GM12878 (cell line): ENCODE results near the gene RAPGEF4. TPM values are rescaled to one million over a fixed set of nuclear protein-coding genes. Genes with fewer than 3 reads are reported as not detected.

Experiments
- ATAC-seq: fragments of 200-7000 bp; cut with Tn5 transposase; 3 replicates; pipeline ENCODE4 v1.9.1; 2020; ENCODE audit warnings: mild to moderate bottlenecking, moderate library complexity
- BruUV-seq: library from RNA; stranded (reverse); fragments of 400-500 nt; replicated peaks from 2 replicates; lab custom pipeline; 2021; lab: Mats Ljungman, UMichigan
- CTCF ChIA-PET: fragments of 300-600 bp; sonication (Branson Sonifier 250); formaldehyde crosslinking; extraction: SDS; loops from one replicate; lab custom pipeline; 2021; ENCODE audit warnings: inconsistent platforms; lab: Yijun Ruan, JAX
- POLR2A ChIA-PET: fragments of 350-600 bp; formaldehyde crosslinking; extraction: SDS; loops from one replicate; lab custom pipeline; 2021; ENCODE audit warnings: inconsistent platforms; lab: Charles Lee
- RAD21 ChIA-PET: fragments of 300-600 bp; sonication (Branson Sonifier 250); formaldehyde crosslinking; loops from one replicate; lab custom pipeline; 2023; ENCODE audit warnings: antibody characterized with exemption; ENCODE audit not compliant: unreplicated experiment; lab: Charles Lee
- SMC1A ChIA-PET: fragments of 300-600 bp; sonication (Branson Sonifier 250); formaldehyde crosslinking; loops from one replicate; lab custom pipeline; 2023; ENCODE audit not compliant: unreplicated experiment, uncharacterized antibody; lab: Charles Lee
- DNase-seq: peaks from one replicate; pipeline ENCODE4 v3.0.0-alpha.2; 2011; ENCODE audit warnings: low read depth, low spot score
- FAIRE-seq: peaks from 3 replicates; lab custom pipeline; 2011; peaks lifted over from hg19 to GRCh38; lab: Jason Lieb, UNC
- H2AFZ ChIP-seq: 2 replicates; pipeline ENCODE4 v1.6.0; 2011; ENCODE audit warnings: low read depth, low read length, control low read depth; ENCODE audit not compliant: control insufficient read depth
- H3K27ac ChIP-seq: 2 replicates; pipeline ENCODE4 v1.5.1; 2011; ENCODE audit warnings: control low read depth; ENCODE audit not compliant: control insufficient read depth, insufficient read depth
- H3K27me3 ChIP-seq, 2 experiments: replicated peaks in 1 of 2; 2 replicates each; pipeline versions ENCODE4 v1.6.0 to v1.6.1; 2011; ENCODE audit warnings: low read length in 1 of 2; ENCODE audit not compliant: control insufficient read depth in 2 of 2, insufficient read depth in 2 of 2
- H3K36me3 ChIP-seq, 2 experiments: 2 replicates each; pipeline ENCODE4 v1.5.1; 2011; ENCODE audit warnings: low read length in 1 of 2; ENCODE audit not compliant: control insufficient read depth in 2 of 2, insufficient read depth in 2 of 2
- H3K4me1 ChIP-seq: 2 replicates; pipeline ENCODE4 v1.6.1; 2011; ENCODE audit warnings: mild to moderate bottlenecking, low read length, moderate library complexity, mixed read lengths; ENCODE audit not compliant: control insufficient read depth, insufficient read depth
- H3K4me2 ChIP-seq: 2 replicates; pipeline ENCODE4 v1.6.0; 2011; ENCODE audit warnings: control low read depth; ENCODE audit not compliant: control insufficient read depth, insufficient read depth
- H3K4me3 ChIP-seq: fragments of 200-600 bp; sonication (generic); 2 replicates; pipeline ENCODE4 v1.5.1; 2016
- H3K79me2 ChIP-seq: 2 replicates; pipeline ENCODE4 v1.6.0; 2011; ENCODE audit warnings: low read length; ENCODE audit not compliant: control insufficient read depth, insufficient read depth
- H3K9ac ChIP-seq: 2 replicates; pipeline ENCODE4 v1.8.0; 2011; ENCODE audit warnings: low read length, control low read depth, mixed read lengths; ENCODE audit not compliant: control insufficient read depth, insufficient read depth
- H3K9me3 ChIP-seq: replicated peaks from 3 replicates; pipeline ENCODE4 v1.5.1; 2011; ENCODE audit warnings: mild to moderate bottlenecking, low read length; ENCODE audit not compliant: control insufficient read depth, insufficient read depth
- H4K20me1 ChIP-seq: 2 replicates; pipeline ENCODE4 v1.6.0; 2011; ENCODE audit not compliant: control insufficient read depth, insufficient read depth
- CEBPZ ChIP-seq: fragments of 150-350 bp; IDR thresholded peaks from 2 replicates; pipeline ENCODE4 v1.6.1; 2016; ENCODE audit warnings: low read depth, low read length
- CHD2 ChIP-seq: IDR thresholded peaks from 2 replicates; pipeline ENCODE4 v1.6.1; 2011; ENCODE audit warnings: low read depth, low read length, improper control_type of control experiment, borderline replicate concordance
- ELK1 ChIP-seq: IDR thresholded peaks from 2 replicates; pipeline ENCODE4 v1.6.1; 2012; ENCODE audit warnings: low read depth, low read length, improper control_type of control experiment
- FOS ChIP-seq: IDR thresholded peaks from 3 replicates; pipeline ENCODE4 v1.6.1; 2011; ENCODE audit warnings: borderline replicate concordance; ENCODE audit not compliant: insufficient read length; ENCODE audit errors: extremely low read depth
- HSF1 ChIP-seq: fragments of 150-350 bp; IDR thresholded peaks from 2 replicates; pipeline ENCODE4 v1.6.1; 2014; ENCODE audit warnings: mild to moderate bottlenecking, low read depth, low read length
- JUND ChIP-seq: IDR thresholded peaks from 2 replicates; pipeline ENCODE4 v1.6.1; 2012; ENCODE audit warnings: low read depth, mild to moderate bottlenecking, low read length, improper control_type of control experiment, moderate library complexity
- MEF2A ChIP-seq: IDR thresholded peaks from 2 replicates; pipeline ENCODE4 v1.6.1; 2011; ENCODE audit warnings: low read depth, mild to moderate bottlenecking, low read length, moderate library complexity; ENCODE audit not compliant: insufficient read depth
- SMC3 ChIP-seq: IDR thresholded peaks from 2 replicates; pipeline ENCODE4 v1.6.1; 2011; ENCODE audit warnings: low read length, improper control_type of control experiment, borderline replicate concordance
- ZBTB11 ChIP-seq: fragments of 450-650 bp; formaldehyde crosslinking; IDR thresholded peaks from 2 replicates; pipeline ENCODE4 v1.5.0; 2022; ENCODE audit warnings: mild to moderate bottlenecking, missing genetic modification characterization
- WGBS: methylation state at CpG from one replicate; pipeline ENCODE4 v1.1.6; 2016; ENCODE audit warnings: low lambda C conversion rate; ENCODE audit not compliant: insufficient replicate concordance, insufficient coverage; ENCODE audit errors: missing lambda C conversion rate; 5-methylcytosine and 5-hydroxymethylcytosine counted together
- in situ Hi-C: fragments of 300-500 bp; cut with MboI; formaldehyde crosslinking; loops from 9 replicates; pipeline ENCODE4 v1.14.3; 2018; ENCODE audit warnings: mixed read lengths
- intact Hi-C: fragments of 100-400 bp; cut with micrococcal nuclease; formaldehyde crosslinking; loops from one replicate; pipeline ENCODE4 v1.14.2; 2022; ENCODE audit not compliant: unreplicated experiment
- polyA plus RNA-seq, 11 experiments: library from polyadenylated mRNA; depleted of rRNA in 4 of 11; unstranded in 6 of 11; stranded (reverse) in 5 of 11; fragments of >200 nt; fragmentation: Nextera tagmentation in 4 of 11; fragmentation: Illumina TruSeq in 1 of 11; extraction: Ambion mirVana in 4 of 11; extraction: Trizol in 1 of 11; gene quantifications; 1 replicate in 1 of 11; 2 replicates in 10 of 11; pipeline versions ENCODE4 v1.2.1 to v1.2.3, GENCODE V29; 2011 to 2016; ENCODE audit warnings: inconsistent platforms in 2 of 11, missing spikeins in 2 of 11, low read depth in 1 of 11
- total RNA-seq, 4 experiments: library from RNA; depleted of rRNA in 3 of 4; stranded (reverse); fragments of >200 nt in 3 of 4; fragmentation: Illumina TruSeq in 1 of 4; extraction: Trizol in 1 of 4; gene quantifications; 2 replicates each; pipeline versions ENCODE4 v1.2.1 to v1.2.3, GENCODE V29; 2013 to 2021

RAPGEF4 gene
- total and polyA plus RNA-seq, 10 of the 15 experiments (the other 5 are each of a cell fraction or from before 2014, with no cell fraction given) = 0.18 TPM; not detected in 8

GRCh38 chr2:172888714-172889669 is 153.3 kb downstream of the RAPGEF4 start:
- BruUV-seq = no TSS peak
- WGBS = 41% methylated on average over 10 of the region's 10 CpGs
- no peak for FAIRE-seq
- Histone ChIP-seq H3K9me3 (no peaks in the 10 kb centered on the region), H3K9ac (no peak overlapping the region), H3K4me1 (no peaks in the 10 kb centered on the region), H2AFZ (no peak overlapping the region), H3K27me3 (peaks cover 0 to 3% of the 10 kb centered on the region in 2 experiments; a peak in 3 of 4 replicates), H3K4me2 (no peak overlapping the region), H4K20me1 (no peaks in the 10 kb centered on the region), H3K4me3 (no peak overlapping the region), H3K79me2 (no peaks in the 10 kb centered on the region), H3K27ac (no peak overlapping the region), H3K36me3 (no peaks in the 10 kb centered on the region)
- ChIA-PET SMC1A (no interaction called here), POLR2A (no interaction called here), RAD21 (no interaction called here), CTCF (interaction anchor here (0.8 kb wide), 1 partner anchor 43 kb away, joined by 4 read pairs; no protein-coding TSS in a partner anchor)
- no peak for ATAC-seq
- intact Hi-C loops = no loop called here
- in situ Hi-C loops = no loop called here
- DNase-seq = no peak
- TF ChIP-seq MEF2A = no peak
- no peak for TF ChIP-seq ELK1
- no peak for TF ChIP-seq ZBTB11 (CRISPR knock-in tag)
- no peak for TF ChIP-seq SMC3
- TF ChIP-seq CEBPZ = no peak
- TF ChIP-seq JUND = no peak
- TF ChIP-seq HSF1 = no peak
- TF ChIP-seq CHD2 = no peak
- TF ChIP-seq FOS = no peak
